GM12878 (cell line): ENCODE results near the gene DOK1.

Source experiments
- ATF2 ChIP-seq: IDR thresholded peaks from 2 replicates; pipeline ENCODE4 v1.6.1; 2012; ENCODE audit warnings: low read length, inconsistent platforms
- CBX3 ChIP-seq: fragments of 200-600 bp; sonication (generic); IDR thresholded peaks from 2 replicates; pipeline ENCODE4 v1.6.1; 2016; ENCODE audit warnings: low read depth, borderline replicate concordance
- CTCF ChIP-seq, 3 experiments: IDR thresholded peaks in 2 of 3; conservative IDR thresholded peaks in 1 of 3; 2 replicates each; pipeline ENCODE4 v1.5.1; 2011; ENCODE audit warnings: low read depth in 3 of 3, low read length in 3 of 3, mild to moderate bottlenecking in 3 of 3, control low read depth in 2 of 3, moderate library complexity in 2 of 3, inconsistent platforms in 1 of 3, mixed read lengths in 1 of 3; ENCODE audit not compliant: control insufficient read depth in 2 of 3, insufficient read depth in 1 of 3; ENCODE audit errors: extremely low read depth in 1 of 3
- DPF2 ChIP-seq: fragments of 450-650 bp; IDR thresholded peaks from 2 replicates; pipeline ENCODE4 v1.6.1; 2017; ENCODE audit warnings: mild to moderate bottlenecking
- KLF5 ChIP-seq: fragments of 450-650 bp; IDR thresholded peaks from 2 replicates; pipeline ENCODE4 v1.6.1; 2014; ENCODE audit warnings: mild to moderate bottlenecking; ENCODE audit not compliant: partially characterized antibody
- POLR2A ChIP-seq: IDR thresholded peaks from 2 replicates; pipeline ENCODE4 v1.6.1; 2011; ENCODE audit warnings: low read depth, mild to moderate bottlenecking, low read length
- POLR2AphosphoS5 ChIP-seq: IDR thresholded peaks from 2 replicates; pipeline ENCODE4 v1.6.1; 2011; ENCODE audit warnings: mild to moderate bottlenecking, low read length, inconsistent platforms
- YY1 ChIP-seq: IDR thresholded peaks from 2 replicates; pipeline ENCODE4 v1.6.1; 2011; ENCODE audit warnings: low read depth, mild to moderate bottlenecking, low read length
- ZNF274 ChIP-seq: IDR thresholded peaks from one replicate; pipeline ENCODE4 v1.8.0; 2011; ENCODE audit not compliant: insufficient read length, insufficient read depth

GRCh38 chr2:74562126-74562775 is 7.7 kb downstream of the DOK1 start:
- TF ChIP-seq YY1 (no peak), CTCF (IDR thresholded peaks at IDR 0.05 in 2 of 3, conservative IDR thresholded peaks at IDR 0.05 in 1 of 3; ENCODE audit: control insufficient read depth in 2 of 3, extremely low read depth in 1 of 3, insufficient read depth in 1 of 3, low read depth in 3 of 3, low read length in 3 of 3) (no peak), DPF2 (no peak), CBX3 (no peak), POLR2AphosphoS5 (no peak), POLR2A (no peak), ZNF274 (no peak), KLF5 (no peak), ATF2 (no peak)
